ENCODE results near the gene CEP120.

GRCh38 chr5:123369371-123369968, 53.7 kb downstream of the CEP120 start:
- TF ChIP-seq, protein P1, sequence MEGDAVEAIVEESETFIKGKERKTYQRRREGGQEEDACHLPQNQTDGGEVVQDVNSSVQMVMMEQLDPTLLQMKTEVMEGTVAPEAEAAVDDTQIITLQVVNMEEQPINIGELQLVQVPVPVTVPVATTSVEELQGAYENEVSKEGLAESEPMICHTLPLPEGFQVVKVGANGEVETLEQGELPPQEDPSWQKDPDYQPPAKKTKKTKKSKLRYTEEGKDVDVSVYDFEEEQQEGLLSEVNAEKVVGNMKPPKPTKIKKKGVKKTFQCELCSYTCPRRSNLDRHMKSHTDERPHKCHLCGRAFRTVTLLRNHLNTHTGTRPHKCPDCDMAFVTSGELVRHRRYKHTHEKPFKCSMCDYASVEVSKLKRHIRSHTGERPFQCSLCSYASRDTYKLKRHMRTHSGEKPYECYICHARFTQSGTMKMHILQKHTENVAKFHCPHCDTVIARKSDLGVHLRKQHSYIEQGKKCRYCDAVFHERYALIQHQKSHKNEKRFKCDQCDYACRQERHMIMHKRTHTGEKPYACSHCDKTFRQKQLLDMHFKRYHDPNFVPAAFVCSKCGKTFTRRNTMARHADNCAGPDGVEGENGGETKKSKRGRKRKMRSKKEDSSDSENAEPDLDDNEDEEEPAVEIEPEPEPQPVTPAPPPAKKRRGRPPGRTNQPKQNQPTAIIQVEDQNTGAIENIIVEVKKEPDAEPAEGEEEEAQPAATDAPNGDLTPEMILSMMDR (IDR thresholded peaks at IDR 0.05; ENCODE audit: low read depth, low read length, poor library complexity, severe bottlenecking) = no peak
- no peak for TF ChIP-seq EZH2phosphoT487 (IDR thresholded peaks at IDR 0.05; ENCODE audit: borderline replicate concordance, low read length)

Measured in DOHH2 (cell line).